Endodermal cell (in vitro differentiated cells): Measurements from ENCODE around the gene LMO1. TPM values are rescaled to one million over a fixed set of nuclear protein-coding genes. Genes with fewer than 3 reads are reported as not detected.

Experiments used
- DNase-seq: peaks from one replicate; pipeline ENCODE4 v3.0.0-alpha.2; 2017
- H3K27ac ChIP-seq: 2 replicates; pipeline ENCODE4 v1.5.1; 2013; ENCODE audit warnings: mild to moderate bottlenecking, low read depth, low read length, moderate library complexity
- H3K27me3 ChIP-seq: 2 replicates; pipeline ENCODE4 v1.6.1; 2013; ENCODE audit warnings: mild to moderate bottlenecking, low read length, moderate library complexity; ENCODE audit not compliant: insufficient read depth, control insufficient read depth, poor library complexity, severe bottlenecking
- H3K36me3 ChIP-seq: 2 replicates; pipeline ENCODE4 v1.7.0; 2013; ENCODE audit warnings: mild to moderate bottlenecking, low read length, moderate library complexity; ENCODE audit not compliant: control insufficient read depth, insufficient read depth
- H3K4me1 ChIP-seq: one replicate; pipeline ENCODE4 v1.7.0; 2013; ENCODE audit warnings: low read length; ENCODE audit not compliant: control insufficient read depth, insufficient read depth
- H3K4me3 ChIP-seq: 2 replicates; pipeline ENCODE4 v1.5.1; 2013; ENCODE audit warnings: mild to moderate bottlenecking, low read length, moderate library complexity
- H3K9ac ChIP-seq: 2 replicates; pipeline ENCODE4 v1.6.1; 2013; ENCODE audit warnings: mild to moderate bottlenecking, low read length, moderate library complexity; ENCODE audit not compliant: poor library complexity, severe bottlenecking; ENCODE audit errors: extremely low read depth
- H3K9me3 ChIP-seq: 2 replicates; pipeline ENCODE4 v1.6.1; 2013; ENCODE audit warnings: mild to moderate bottlenecking, low read length, moderate library complexity; ENCODE audit not compliant: control insufficient read depth
- H3K27ac Mint-ChIP-seq: 2 replicates; pipeline ENCODE4 v1.8.0; 2020; ENCODE audit warnings: mixed read lengths
- H3K27me3 Mint-ChIP-seq: 2 replicates; pipeline ENCODE4 v1.8.0; 2021; ENCODE audit warnings: mild to moderate bottlenecking, mixed read lengths; ENCODE audit not compliant: insufficient read depth
- H3K36me3 Mint-ChIP-seq: 2 replicates; pipeline ENCODE4 v1.8.0; 2020; ENCODE audit warnings: low read depth, mixed read lengths
- H3K4me1 Mint-ChIP-seq: 2 replicates; pipeline ENCODE4 v1.8.0; 2020; ENCODE audit warnings: mixed read lengths
- H3K4me3 Mint-ChIP-seq: 2 replicates; pipeline ENCODE4 v1.8.0; 2020; ENCODE audit warnings: mild to moderate bottlenecking, moderate library complexity, mixed read lengths
- H3K9me3 Mint-ChIP-seq: 2 replicates; pipeline ENCODE4 v1.8.0; 2020; ENCODE audit warnings: mild to moderate bottlenecking, mixed read lengths
- WGBS, 2 experiments: methylation state at CpG; one replicate each; pipeline versions ENCODE4 v1.1.5 to v1.1.7; 2013; ENCODE audit warnings: missing lambda C conversion rate in 2 of 2, mixed read lengths in 1 of 2; ENCODE audit not compliant: insufficient coverage in 1 of 2, insufficient read length in 1 of 2; 5-methylcytosine and 5-hydroxymethylcytosine counted together
- total RNA-seq, 2 donors: library from RNA; stranded (reverse); fragmentation: NEBNext Ultra II Directional in 1 of 2; extraction: Animal tissue kit (Norgen Biotek cat#: 25700) in 1 of 2; gene quantifications; 2 replicates in 1 of 2; 3 replicates in 1 of 2; pipeline ENCODE4 v1.2.1, GENCODE V29; 2021
- TF ChIP-seq, protein P1 (sequence below): fragments of 200-600 bp; sonication (generic); conservative IDR thresholded peaks from 2 replicates; pipeline ENCODE4 v1.5.0; 2021; ENCODE audit warnings: antibody characterized with exemption, mild to moderate bottlenecking

LMO1 gene
- total RNA-seq, 2 donors from 2014 or later, result 0.46 TPM; not detected in 1

DNA sequence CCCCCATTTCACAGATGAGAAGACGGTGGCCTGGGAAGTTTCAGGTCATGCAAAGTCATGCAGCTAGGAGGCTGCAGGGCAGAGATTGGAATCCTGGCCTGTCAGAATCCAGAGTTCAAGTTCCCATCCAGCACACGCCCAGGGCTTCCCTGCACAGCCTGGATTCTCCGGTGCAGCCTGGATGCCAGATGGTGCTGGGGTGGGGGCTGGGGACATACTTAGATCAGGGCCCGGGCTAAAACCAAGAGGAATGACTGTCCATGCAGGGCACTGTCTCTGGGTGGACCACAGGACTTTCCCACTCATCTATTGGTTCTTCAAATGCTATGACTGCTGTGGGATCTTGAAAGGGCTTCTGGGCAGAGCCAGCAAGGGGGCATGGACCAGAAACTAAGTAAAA is 24.6 kb downstream of the LMO1 start:
- H3K27ac Mint-ChIP-seq, result no peak overlapping the region
- no peak for DNase-seq
- H3K36me3 Mint-ChIP-seq, result no peaks in the 10 kb centered on the region
- WGBS, 2 experiments, result 89 to 94% methylated on average over 4 of the region's 4 CpGs
- H3K27me3 ChIP-seq, result no peaks in the 10 kb centered on the region
- H3K36me3 ChIP-seq, result no peaks in the 10 kb centered on the region
- peaks cover 15% of the 10 kb centered on the region for H3K4me1 Mint-ChIP-seq
- no peaks in the 10 kb centered on the region for H3K9me3 Mint-ChIP-seq
- TF ChIP-seq, protein P1, sequence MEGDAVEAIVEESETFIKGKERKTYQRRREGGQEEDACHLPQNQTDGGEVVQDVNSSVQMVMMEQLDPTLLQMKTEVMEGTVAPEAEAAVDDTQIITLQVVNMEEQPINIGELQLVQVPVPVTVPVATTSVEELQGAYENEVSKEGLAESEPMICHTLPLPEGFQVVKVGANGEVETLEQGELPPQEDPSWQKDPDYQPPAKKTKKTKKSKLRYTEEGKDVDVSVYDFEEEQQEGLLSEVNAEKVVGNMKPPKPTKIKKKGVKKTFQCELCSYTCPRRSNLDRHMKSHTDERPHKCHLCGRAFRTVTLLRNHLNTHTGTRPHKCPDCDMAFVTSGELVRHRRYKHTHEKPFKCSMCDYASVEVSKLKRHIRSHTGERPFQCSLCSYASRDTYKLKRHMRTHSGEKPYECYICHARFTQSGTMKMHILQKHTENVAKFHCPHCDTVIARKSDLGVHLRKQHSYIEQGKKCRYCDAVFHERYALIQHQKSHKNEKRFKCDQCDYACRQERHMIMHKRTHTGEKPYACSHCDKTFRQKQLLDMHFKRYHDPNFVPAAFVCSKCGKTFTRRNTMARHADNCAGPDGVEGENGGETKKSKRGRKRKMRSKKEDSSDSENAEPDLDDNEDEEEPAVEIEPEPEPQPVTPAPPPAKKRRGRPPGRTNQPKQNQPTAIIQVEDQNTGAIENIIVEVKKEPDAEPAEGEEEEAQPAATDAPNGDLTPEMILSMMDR, result no peak
- H3K9ac ChIP-seq, result no peak overlapping the region
- H3K27me3 Mint-ChIP-seq, result peaks cover 22% of the 10 kb centered on the region
- H3K4me3 ChIP-seq, result no peak overlapping the region
- H3K27ac ChIP-seq, result no peak overlapping the region
- H3K9me3 ChIP-seq, result no peaks in the 10 kb centered on the region
- no peak overlapping the region for H3K4me3 Mint-ChIP-seq
- H3K4me1 ChIP-seq, result peaks cover 1% of the 10 kb centered on the region

DNA sequence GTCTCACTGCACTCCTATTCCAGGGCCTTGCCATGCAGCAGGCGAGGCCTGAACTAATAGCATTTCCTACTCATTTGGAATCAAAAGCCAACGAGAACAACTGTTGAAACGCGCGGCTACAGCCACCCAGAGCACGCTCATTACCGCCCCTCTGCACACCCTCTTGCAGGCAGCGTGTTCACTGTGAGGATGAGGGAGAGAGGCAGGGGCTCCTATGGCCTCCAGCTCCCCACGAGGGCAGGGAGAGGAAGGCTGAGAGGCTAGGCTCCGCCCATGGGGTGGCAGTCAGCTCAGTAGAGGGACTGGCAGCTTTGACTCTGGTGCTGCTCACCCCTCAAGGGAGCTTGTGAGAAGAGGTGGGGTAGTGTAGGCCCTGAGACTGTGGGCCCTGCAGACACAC is 26.2 kb downstream of the LMO1 start:
- H3K27me3 ChIP-seq, result no peaks in the 10 kb centered on the region
- no peak for DNase-seq
- H3K36me3 ChIP-seq, result no peaks in the 10 kb centered on the region
- Mint-ChIP-seq H3K27me3 (peaks cover 22% of the 10 kb centered on the region), H3K4me1 (peaks cover 3% of the 10 kb centered on the region), H3K36me3 (no peaks in the 10 kb centered on the region), H3K4me3 (no peak overlapping the region), H3K27ac (no peak overlapping the region), H3K9me3 (no peaks in the 10 kb centered on the region)
- H3K4me1 ChIP-seq, result no peaks in the 10 kb centered on the region
- no peak overlapping the region for H3K9ac ChIP-seq
- TF ChIP-seq, protein P1, result no peak
- H3K4me3 ChIP-seq, result no peak overlapping the region
- H3K9me3 ChIP-seq, result no peaks in the 10 kb centered on the region
- WGBS, 2 experiments, result 88 to 95% methylated on average over 6 to 10 of the region's 10 CpGs
- no peak overlapping the region for H3K27ac ChIP-seq

DNA sequence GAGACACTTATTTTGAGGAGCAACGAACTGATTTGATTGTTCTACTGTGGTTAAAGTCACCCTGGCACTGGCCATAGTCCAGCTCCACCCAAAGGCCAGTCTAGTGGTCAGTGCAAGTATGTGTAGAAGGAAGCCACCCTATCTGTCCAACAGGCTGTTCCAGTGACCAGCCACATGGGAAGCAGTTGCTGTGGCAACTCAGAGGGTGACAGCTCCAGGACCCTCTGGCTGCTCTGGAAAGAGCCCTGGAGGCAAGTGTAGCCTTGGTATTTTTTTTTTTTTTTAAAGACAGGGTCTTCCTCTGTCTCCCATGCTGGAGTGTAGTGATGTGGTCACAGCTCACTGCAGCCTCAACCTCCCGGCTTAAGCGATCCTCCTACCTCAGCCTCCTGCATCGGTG is 27.8 kb downstream of the LMO1 start:
- 94 to 95% methylated on average over 4 of the region's 4 CpGs for WGBS, 2 experiments
- H3K27ac Mint-ChIP-seq, result no peak overlapping the region
- DNase-seq, result no peak
- peaks cover 25% of the 10 kb centered on the region for H3K27me3 Mint-ChIP-seq
- no peaks in the 10 kb centered on the region for H3K36me3 Mint-ChIP-seq
- TF ChIP-seq, protein P1, result no peak
- H3K9me3 Mint-ChIP-seq, result no peaks in the 10 kb centered on the region
- Histone ChIP-seq H3K9me3 (no peaks in the 10 kb centered on the region), H3K4me1 (no peaks in the 10 kb centered on the region), H3K9ac (no peak overlapping the region), H3K36me3 (no peaks in the 10 kb centered on the region), H3K27me3 (no peaks in the 10 kb centered on the region), H3K4me3 (no peak overlapping the region), H3K27ac (no peak overlapping the region)
- no peak overlapping the region for H3K4me3 Mint-ChIP-seq
- no peaks in the 10 kb centered on the region for H3K4me1 Mint-ChIP-seq
